Prostate gland (tissue), 2 donors: ENCODE data around the gene PIP4K2B.

Experiments used
- POLR2A ChIP-seq: fragments of 450-650 bp; IDR thresholded peaks from one replicate; pipeline ENCODE4 v1.6.1; 2016; ENCODE audit warnings: antibody characterized with exemption, mild to moderate bottlenecking
- POLR2AphosphoS5 ChIP-seq: sonication (generic); formaldehyde crosslinking; IDR thresholded peaks from one replicate; pipeline ENCODE4 v1.6.1; 2017; ENCODE audit warnings: antibody characterized with exemption
- TF ChIP-seq, protein P1 (sequence below), 4 experiments: fragments of 200-600 bp in 2 of 4; fragments of 450-650 bp in 2 of 4; sonication (generic) in 2 of 4; IDR thresholded peaks; 1 replicate in 3 of 4; 2 replicates in 1 of 4; pipeline ENCODE4 v1.5.1; 2016 to 2019; ENCODE audit warnings: antibody characterized with exemption in 4 of 4, mild to moderate bottlenecking in 2 of 4, moderate library complexity in 2 of 4

DNA sequence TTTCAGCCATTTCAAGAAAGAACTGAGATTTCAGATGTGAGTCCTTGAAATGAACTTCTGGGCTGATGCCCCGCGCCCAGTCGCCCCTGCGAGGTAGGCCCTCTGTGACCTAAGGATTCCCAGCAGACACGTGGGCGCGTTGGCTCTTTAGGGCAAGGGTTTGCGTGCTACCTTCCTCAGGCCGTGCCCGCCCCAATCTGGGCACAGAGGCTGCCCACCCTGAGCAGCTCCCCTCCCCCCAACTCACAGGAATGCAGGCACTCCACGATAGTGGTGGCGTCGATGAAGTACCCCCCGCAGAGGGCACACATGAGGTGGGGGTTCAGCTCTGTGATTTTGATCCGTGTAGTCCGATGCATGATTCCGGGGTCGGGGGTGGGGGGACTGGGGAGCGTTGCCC, 59.3 kb downstream of the PIP4K2B start:
- TF ChIP-seq, protein P1, sequence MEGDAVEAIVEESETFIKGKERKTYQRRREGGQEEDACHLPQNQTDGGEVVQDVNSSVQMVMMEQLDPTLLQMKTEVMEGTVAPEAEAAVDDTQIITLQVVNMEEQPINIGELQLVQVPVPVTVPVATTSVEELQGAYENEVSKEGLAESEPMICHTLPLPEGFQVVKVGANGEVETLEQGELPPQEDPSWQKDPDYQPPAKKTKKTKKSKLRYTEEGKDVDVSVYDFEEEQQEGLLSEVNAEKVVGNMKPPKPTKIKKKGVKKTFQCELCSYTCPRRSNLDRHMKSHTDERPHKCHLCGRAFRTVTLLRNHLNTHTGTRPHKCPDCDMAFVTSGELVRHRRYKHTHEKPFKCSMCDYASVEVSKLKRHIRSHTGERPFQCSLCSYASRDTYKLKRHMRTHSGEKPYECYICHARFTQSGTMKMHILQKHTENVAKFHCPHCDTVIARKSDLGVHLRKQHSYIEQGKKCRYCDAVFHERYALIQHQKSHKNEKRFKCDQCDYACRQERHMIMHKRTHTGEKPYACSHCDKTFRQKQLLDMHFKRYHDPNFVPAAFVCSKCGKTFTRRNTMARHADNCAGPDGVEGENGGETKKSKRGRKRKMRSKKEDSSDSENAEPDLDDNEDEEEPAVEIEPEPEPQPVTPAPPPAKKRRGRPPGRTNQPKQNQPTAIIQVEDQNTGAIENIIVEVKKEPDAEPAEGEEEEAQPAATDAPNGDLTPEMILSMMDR (IDR thresholded peaks at IDR 0.05) = no peak
- TF ChIP-seq POLR2AphosphoS5 = no peak
- TF ChIP-seq POLR2A = no peak
